Bronchial epithelial cell (primary cell): ENCODE data around the gene GPX5. TPM values are rescaled to one million over a fixed set of nuclear protein-coding genes. Genes with fewer than 3 reads are reported as not detected.
"Not testable (repeated sequence)": the region's sequence is repeated elsewhere in the genome, so short reads cannot be mapped to it uniquely, and the experiment has no call there.

Source experiments
- DNase-seq: peaks from one replicate; pipeline ENCODE4 v3.0.0-alpha.2; 2010; ENCODE audit warnings: low read depth
- FAIRE-seq: peaks from 2 replicates; lab custom pipeline; 2011; peaks lifted over from hg19 to GRCh38; lab: Jason Lieb, UNC
- H3K27me3 ChIP-seq: 2 replicates; pipeline ENCODE4 v1.5.1; 2011; ENCODE audit warnings: low read length; ENCODE audit not compliant: control insufficient read depth, insufficient read depth
- H3K36me3 ChIP-seq: 2 replicates; pipeline ENCODE4 v1.5.1; 2011; ENCODE audit warnings: low read length; ENCODE audit not compliant: control insufficient read depth, insufficient read depth
- H3K4me3 ChIP-seq: 2 replicates; pipeline ENCODE4 v1.5.1; 2011; ENCODE audit warnings: mild to moderate bottlenecking, low read depth, low read length, control low read depth
- total RNA-seq: library from RNA; depleted of rRNA; stranded (reverse); fragments of >200 nt; gene quantifications from 2 replicates; pipeline ENCODE4 v1.2.1, GENCODE V29; 2014
- TF ChIP-seq, protein P1 (sequence below): IDR thresholded peaks from 2 replicates; pipeline ENCODE4 v1.5.1; 2011; ENCODE audit warnings: mild to moderate bottlenecking, moderate library complexity, low read length, control low read depth, inconsistent platforms; ENCODE audit not compliant: insufficient read depth, severe bottlenecking

Gene GPX5
- total RNA-seq, 1 donor from 2014 or later, result not detected

DNA sequence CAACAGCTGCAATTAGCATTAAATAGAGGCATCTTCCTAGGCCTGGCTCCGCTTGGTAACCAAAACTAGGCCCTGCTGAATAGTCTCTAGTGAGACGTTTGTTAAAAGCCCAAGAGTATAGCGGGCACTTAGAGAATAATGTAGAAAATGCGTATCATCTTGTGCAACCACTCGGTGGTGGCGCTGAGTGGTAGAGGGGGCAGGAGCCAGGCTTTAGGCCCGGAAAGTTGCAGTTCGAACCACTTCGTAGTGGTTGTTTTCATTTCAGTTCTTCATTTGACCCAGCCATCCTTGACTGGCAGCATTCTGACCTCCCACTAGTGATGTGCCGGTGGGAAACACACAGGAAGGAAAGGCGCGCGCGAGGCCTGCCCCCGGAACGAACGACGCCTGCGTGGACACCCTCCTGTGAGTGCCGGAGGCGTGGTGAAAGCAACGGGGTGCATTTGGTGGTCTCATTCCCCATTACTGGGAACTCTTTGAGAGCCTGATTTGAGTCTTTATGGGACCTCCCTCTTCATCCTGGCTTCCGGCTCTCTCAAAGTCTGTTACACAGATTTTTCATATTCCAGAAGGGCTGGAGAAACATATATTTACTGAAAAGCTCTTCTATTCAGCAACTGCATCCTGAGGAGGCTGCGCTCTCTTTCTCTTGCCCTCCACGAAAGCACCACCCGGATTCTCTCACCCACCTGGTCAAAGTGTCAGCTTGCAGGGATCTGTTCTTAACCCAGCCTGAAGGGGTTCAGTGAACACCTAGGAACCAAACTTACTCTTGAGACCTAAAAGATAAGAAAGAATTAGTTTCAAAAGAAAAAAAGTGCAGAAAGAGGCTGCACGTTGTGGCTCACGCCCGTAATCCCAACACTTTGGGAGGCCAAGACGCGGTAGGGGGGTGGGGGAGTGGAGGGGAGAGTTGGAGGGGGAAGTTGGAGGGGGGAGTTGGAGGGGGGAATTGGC lies 18.2 kb downstream of the GPX5 start:
- Histone ChIP-seq H3K4me3 (peak overlapping the region; percentile 35), H3K27me3 (no peaks in the 10 kb centered on the region), H3K36me3 (no peaks in the 10 kb centered on the region)
- TF ChIP-seq, protein P1, sequence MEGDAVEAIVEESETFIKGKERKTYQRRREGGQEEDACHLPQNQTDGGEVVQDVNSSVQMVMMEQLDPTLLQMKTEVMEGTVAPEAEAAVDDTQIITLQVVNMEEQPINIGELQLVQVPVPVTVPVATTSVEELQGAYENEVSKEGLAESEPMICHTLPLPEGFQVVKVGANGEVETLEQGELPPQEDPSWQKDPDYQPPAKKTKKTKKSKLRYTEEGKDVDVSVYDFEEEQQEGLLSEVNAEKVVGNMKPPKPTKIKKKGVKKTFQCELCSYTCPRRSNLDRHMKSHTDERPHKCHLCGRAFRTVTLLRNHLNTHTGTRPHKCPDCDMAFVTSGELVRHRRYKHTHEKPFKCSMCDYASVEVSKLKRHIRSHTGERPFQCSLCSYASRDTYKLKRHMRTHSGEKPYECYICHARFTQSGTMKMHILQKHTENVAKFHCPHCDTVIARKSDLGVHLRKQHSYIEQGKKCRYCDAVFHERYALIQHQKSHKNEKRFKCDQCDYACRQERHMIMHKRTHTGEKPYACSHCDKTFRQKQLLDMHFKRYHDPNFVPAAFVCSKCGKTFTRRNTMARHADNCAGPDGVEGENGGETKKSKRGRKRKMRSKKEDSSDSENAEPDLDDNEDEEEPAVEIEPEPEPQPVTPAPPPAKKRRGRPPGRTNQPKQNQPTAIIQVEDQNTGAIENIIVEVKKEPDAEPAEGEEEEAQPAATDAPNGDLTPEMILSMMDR, result no peak
- FAIRE-seq (no peak), DNase-seq (no peak)

DNA sequence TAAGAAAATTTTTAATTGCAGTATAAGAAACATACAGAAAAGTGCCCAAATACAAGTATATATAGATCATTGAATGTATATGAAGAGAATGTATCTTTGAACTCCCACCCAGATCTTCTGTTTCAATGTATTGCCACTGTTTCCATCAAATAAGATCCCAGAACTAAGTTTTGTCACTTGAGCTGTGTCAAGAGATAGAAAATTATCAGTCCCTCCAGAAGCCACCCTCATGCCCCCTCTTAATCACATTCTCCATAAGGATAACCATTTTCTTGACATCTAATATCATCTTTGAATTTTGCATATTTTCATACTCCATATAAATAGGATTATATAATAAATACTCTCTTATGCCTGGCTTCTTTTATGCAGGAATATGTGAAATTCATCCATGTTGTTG lies 20.3 kb downstream of the GPX5 start:
- no peak for FAIRE-seq
- no peaks in the 10 kb centered on the region for H3K36me3 ChIP-seq
- DNase-seq, result no peak

DNA sequence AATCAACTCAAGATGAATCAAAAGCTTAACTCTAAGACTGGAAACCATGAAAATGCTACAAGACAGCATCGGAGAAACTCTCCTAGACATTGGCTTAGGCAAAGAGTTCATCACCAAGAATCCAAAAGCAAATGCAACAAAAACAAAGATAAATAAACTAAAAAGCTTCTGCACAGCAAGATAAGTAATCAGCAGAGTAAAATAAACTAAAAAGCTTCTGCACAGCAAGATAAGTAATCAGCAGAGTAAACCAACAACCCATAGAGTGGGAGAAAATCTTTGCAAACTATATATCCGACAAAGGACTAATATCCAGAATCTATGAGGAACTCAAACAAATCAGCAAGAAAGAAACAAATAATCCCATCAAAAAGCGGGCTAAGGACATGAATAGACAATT lies 21.3 kb downstream of the GPX5 start:
- not testable (repeated sequence) for H3K27me3 ChIP-seq, DNase-seq, FAIRE-seq, H3K4me3 ChIP-seq, H3K36me3 ChIP-seq

More for the DNA sequence above, 20.3 kb downstream of the GPX5 start:
- Histone ChIP-seq H3K4me3 (no peak overlapping the region), H3K27me3 (no peaks in the 10 kb centered on the region)
- TF ChIP-seq, protein P1, result no peak

DNA sequence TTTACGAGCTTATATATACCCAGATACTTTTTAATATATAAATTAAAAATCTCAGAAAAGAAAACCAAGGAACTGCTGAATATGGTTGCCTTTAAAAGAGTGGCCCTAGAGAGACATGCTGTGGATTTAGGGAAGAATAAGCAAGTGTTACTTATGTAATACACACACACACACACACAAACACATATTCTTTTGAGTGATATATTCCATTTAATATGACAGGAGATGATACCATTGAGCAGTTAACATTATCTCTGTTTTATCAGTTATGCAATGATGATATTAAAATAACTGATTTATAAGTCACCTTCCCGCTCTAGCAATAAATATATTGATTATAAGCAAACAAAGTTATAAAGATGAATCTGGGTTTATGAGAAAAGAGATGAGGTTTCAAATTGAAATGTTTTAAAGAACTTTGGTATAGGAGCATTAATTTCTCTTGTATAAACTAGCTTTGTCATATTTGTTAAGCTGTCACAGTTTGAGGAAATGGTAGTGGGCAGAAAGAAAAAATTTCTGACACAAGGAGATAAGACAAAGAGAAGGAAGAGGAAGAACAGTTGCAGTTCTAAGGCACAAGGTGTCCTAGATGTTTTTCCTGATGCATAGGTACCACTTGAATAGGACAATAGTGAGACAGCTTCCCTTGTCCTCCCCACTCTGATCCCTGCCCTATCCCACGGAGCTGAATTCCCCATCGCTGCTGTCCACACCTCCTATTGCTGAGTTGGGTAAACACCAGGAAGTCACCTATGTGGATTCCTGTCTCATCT lies 26.4 kb downstream of the GPX5 start:
- FAIRE-seq, result no peak
- no peak overlapping the region for H3K4me3 ChIP-seq
- peaks cover 3% of the 10 kb centered on the region for H3K27me3 ChIP-seq
- H3K36me3 ChIP-seq, result no peaks in the 10 kb centered on the region
- DNase-seq, result no peak
- TF ChIP-seq, protein P1, result no peak

DNA sequence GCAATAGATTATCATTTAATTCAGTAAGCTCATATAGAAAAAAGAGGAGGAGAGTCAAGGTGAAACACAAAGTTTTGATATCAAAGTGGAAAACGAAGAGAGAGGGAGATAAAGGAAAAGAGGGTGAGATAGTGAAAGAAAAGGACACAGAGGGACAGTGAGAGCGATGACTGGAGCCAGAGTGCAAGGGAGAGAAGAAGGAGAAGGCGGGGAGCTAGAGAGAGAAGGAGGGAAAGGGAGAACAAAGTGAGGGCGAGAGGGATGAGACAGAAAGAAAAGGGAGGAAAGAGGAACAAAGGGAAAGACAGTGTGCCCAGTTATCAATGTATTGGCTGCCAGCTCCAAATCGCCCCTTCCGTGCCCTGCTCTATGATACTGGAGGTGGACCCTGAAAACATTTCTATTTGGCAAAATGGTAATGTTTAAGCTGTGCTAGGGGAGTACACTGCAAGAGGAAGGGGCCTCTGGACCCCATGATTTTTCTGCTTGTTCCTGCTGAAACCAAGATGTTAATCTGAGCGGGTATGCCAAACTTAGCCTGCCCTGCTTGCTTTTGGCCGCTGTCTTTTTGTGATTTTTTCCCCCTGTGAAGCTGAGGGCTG lies 27.8 kb downstream of the GPX5 start:
- TF ChIP-seq, protein P1, result no peak
- H3K27me3 ChIP-seq, result peaks cover 3% of the 10 kb centered on the region
- FAIRE-seq (no peak), DNase-seq (no peak)
- no peak overlapping the region for H3K4me3 ChIP-seq
- H3K36me3 ChIP-seq, result no peaks in the 10 kb centered on the region
